ENCODE results near the gene GSK3A.

The GSK3A gene

GRCh38 chr19:42229301-42229854 lies 13.0 kb downstream of the GSK3A start:
- in situ Hi-C loops (cut with MboI; ENCODE audit: low sequenced_read_pairs), result no loop called here

- in situ Hi-C loops (cut with MboI; ENCODE audit: low sequenced_read_pairs), result no loop called here
Observed at GRCh38 chr19:42228641-42229040, 13.8 kb downstream of the GSK3A start.

GRCh38 chr19:42226886-42227285 lies 15.5 kb downstream of the GSK3A start:
- in situ Hi-C loops (cut with MboI; ENCODE audit: low sequenced_read_pairs), result no loop called here

- in situ Hi-C loops (cut with MboI; ENCODE audit: low sequenced_read_pairs), result no loop called here
Observed at GRCh38 chr19:42225718-42226292, 16.6 kb downstream of the GSK3A start.

- in situ Hi-C loops (cut with MboI; ENCODE audit: low sequenced_read_pairs), result no loop called here
Observed at GRCh38 chr19:42224940-42225717, 17.3 kb downstream of the GSK3A start.

- in situ Hi-C loops (cut with MboI; ENCODE audit: low sequenced_read_pairs), result no loop called here
Observed at GRCh38 chr19:42220751-42221097, 21.7 kb downstream of the GSK3A start.

GRCh38 chr19:42219812-42220750 lies 22.3 kb downstream of the GSK3A start, which contains the start of gene ZNF526:
Gene ZNF526, plus strand, starts transcription at chr19:42220312. Its CDS starts 4,092 bp downstream, at chr19:42224404.
- in situ Hi-C loops (cut with MboI; ENCODE audit: low sequenced_read_pairs), result no loop called here

GRCh38 chr19:42217520-42218437 lies 24.6 kb downstream of the GSK3A start, which contains the start of gene DEDD2:
Gene DEDD2, minus strand, starts transcription at chr19:42217677. Its CDS starts 670 bp downstream, at chr19:42217007.
- in situ Hi-C loops (cut with MboI; ENCODE audit: low sequenced_read_pairs), result no loop called here

- in situ Hi-C loops (cut with MboI; ENCODE audit: low sequenced_read_pairs), result no loop called here
Observed at GRCh38 chr19:42216653-42217519, 25.5 kb downstream of the GSK3A start.

GRCh38 chr19:42214810-42215485 lies 27.5 kb downstream of the GSK3A start:
- in situ Hi-C loops (cut with MboI; ENCODE audit: low sequenced_read_pairs), result no loop called here

GRCh38 chr19:42212886-42213285 lies 29.5 kb downstream of the GSK3A start:
- in situ Hi-C loops (cut with MboI; ENCODE audit: low sequenced_read_pairs), result no loop called here

GRCh38 chr19:42208612-42209011 lies 33.8 kb downstream of the GSK3A start:
- in situ Hi-C loops (cut with MboI; ENCODE audit: low sequenced_read_pairs), result no loop called here

- in situ Hi-C loops (cut with MboI; ENCODE audit: low sequenced_read_pairs), result no loop called here
Observed at GRCh38 chr19:42207767-42208271, 34.6 kb downstream of the GSK3A start.

- in situ Hi-C loops (cut with MboI; ENCODE audit: low sequenced_read_pairs), result no loop called here
Observed at GRCh38 chr19:42206871-42207755, 35.3 kb downstream of the GSK3A start.

GRCh38 chr19:42204664-42205063 lies 37.7 kb downstream of the GSK3A start:
- in situ Hi-C loops (cut with MboI; ENCODE audit: low sequenced_read_pairs), result no loop called here

GRCh38 chr19:42203700-42204099 lies 38.7 kb downstream of the GSK3A start:
- in situ Hi-C loops (cut with MboI; ENCODE audit: low sequenced_read_pairs), result no loop called here

GRCh38 chr19:42202290-42202880 lies 40.0 kb downstream of the GSK3A start:
- in situ Hi-C loops (cut with MboI; ENCODE audit: low sequenced_read_pairs), result no loop called here
